Fibroblast of lung (primary cell): ENCODE measurements around the gene CDHR2. TPM values are rescaled to one million over a fixed set of nuclear protein-coding genes. Genes with fewer than 3 reads are reported as not detected.

ENCODE experiments used
- DNase-seq, 2 donors: peaks; one replicate each; pipeline versions ENCODE4 v3.0.0 to v3.0.0-alpha.2; 2010; ENCODE audit warnings: low read depth in 2 of 2
- H2AFZ ChIP-seq: 2 replicates; pipeline ENCODE4 v1.5.1; 2012; ENCODE audit warnings: low read length, control low read depth, inconsistent platforms
- H3K27ac ChIP-seq: 2 replicates; pipeline ENCODE4 v1.5.1; 2011; ENCODE audit warnings: low read length, control low read depth; ENCODE audit not compliant: insufficient read depth
- H3K27me3 ChIP-seq: 2 replicates; pipeline ENCODE4 v1.5.1; 2011; ENCODE audit warnings: mild to moderate bottlenecking, low read length; ENCODE audit not compliant: control insufficient read depth, insufficient read depth
- H3K36me3 ChIP-seq: 2 replicates; pipeline ENCODE4 v1.5.1; 2011; ENCODE audit warnings: low read length; ENCODE audit not compliant: control insufficient read depth, insufficient read depth
- H3K4me1 ChIP-seq: 2 replicates; pipeline ENCODE4 v1.5.1; 2011; ENCODE audit warnings: low read length; ENCODE audit not compliant: control insufficient read depth, insufficient read depth; ENCODE audit errors: extremely low read depth
- H3K4me2 ChIP-seq: 2 replicates; pipeline ENCODE4 v1.5.1; 2011; ENCODE audit warnings: low read length, control low read depth; ENCODE audit not compliant: insufficient read depth; ENCODE audit errors: extremely low read depth
- H3K4me3 ChIP-seq, 4 experiments: fragments of 200-600 bp in 1 of 4; sonication (generic) in 1 of 4; replicated peaks in 1 of 4; 2 replicates each; pipeline ENCODE4 v1.5.1; 2011 to 2016; ENCODE audit warnings: low read length in 4 of 4, low read depth in 3 of 4, mild to moderate bottlenecking in 3 of 4, control low read depth in 2 of 4, inconsistent platforms in 1 of 4, mixed read lengths in 1 of 4; ENCODE audit not compliant: insufficient read depth in 1 of 4; ENCODE audit errors: control extremely low read depth in 1 of 4
- H3K79me2 ChIP-seq: 2 replicates; pipeline ENCODE4 v1.5.1; 2012; ENCODE audit warnings: mild to moderate bottlenecking, low read length, inconsistent platforms; ENCODE audit not compliant: control insufficient read depth, insufficient read depth
- H3K9ac ChIP-seq: 2 replicates; pipeline ENCODE4 v1.5.1; 2011; ENCODE audit warnings: mild to moderate bottlenecking, low read length, control low read depth; ENCODE audit not compliant: insufficient read depth
- H3K9me3 ChIP-seq: 2 replicates; pipeline ENCODE4 v1.5.1; 2012; ENCODE audit warnings: low read depth, low read length; ENCODE audit not compliant: control insufficient read depth, insufficient read depth
- H4K20me1 ChIP-seq: 2 replicates; pipeline ENCODE4 v1.5.1; 2011; ENCODE audit warnings: low read length; ENCODE audit not compliant: control insufficient read depth, insufficient read depth; ENCODE audit errors: extremely low read depth
- CTCF ChIP-seq, 2 donors: IDR thresholded peaks in 1 of 2; conservative IDR thresholded peaks in 1 of 2; 1 replicate in 1 of 2; 2 replicates in 1 of 2; pipeline ENCODE4 v1.5.1; 2011 to 2012; ENCODE audit warnings: low read length in 2 of 2, control low read depth in 1 of 2, inconsistent platforms in 1 of 2, low read depth in 1 of 2, mild to moderate bottlenecking in 1 of 2
- EZH2 ChIP-seq: IDR thresholded peaks from 2 replicates; pipeline ENCODE4 v1.5.1; 2012; ENCODE audit warnings: low read length, control low read depth, mild to moderate bottlenecking; ENCODE audit errors: missing control alignments
- polyA plus RNA-seq, 2 donors: library from polyadenylated mRNA; depleted of rRNA in 1 of 2; stranded (reverse) in 1 of 2; unstranded in 1 of 2; fragments of >200 nt; gene quantifications; 2 replicates each; pipeline ENCODE4 v1.2.1, GENCODE V29; 2011 to 2012; ENCODE audit warnings: missing spikeins in 1 of 2
- total RNA-seq: library from RNA; depleted of rRNA; stranded (reverse); fragments of >200 nt; gene quantifications from 2 replicates; pipeline ENCODE4 v1.2.1, GENCODE V29; 2014

CDHR2 gene
- total and polyA plus RNA-seq, 2 donors (not counting 1 experiment from before 2014, with no cell fraction given) = under 0.01 TPM; not detected in 1

- Histone ChIP-seq H4K20me1 (no peaks in the 10 kb centered on the region), H3K4me2 (no peak overlapping the region), H3K27me3 (no peaks in the 10 kb centered on the region), H3K36me3 (no peaks in the 10 kb centered on the region), H2AFZ (no peak overlapping the region), H3K9me3 (no peaks in the 10 kb centered on the region), H3K9ac (no peak overlapping the region), H3K79me2 (peaks cover under 1% of the 10 kb centered on the region), H3K4me3 (no peak overlapping the region), H3K4me1 (peaks cover 4% of the 10 kb centered on the region), H3K27ac (no peak overlapping the region)
- no peak for TF ChIP-seq CTCF (conservative IDR thresholded peaks at IDR 0.05 in 1 of 2, IDR thresholded peaks at IDR 0.05 in 1 of 2; ENCODE audit: low read depth in 1 of 2, low read length in 2 of 2)
- no peak for DNase-seq
These were observed 93.7 kb downstream of the CDHR2 start for GRCh38 chr5:176642675-176643490.

- Histone ChIP-seq H3K79me2 (peaks cover 7% of the 10 kb centered on the region), H3K27me3 (no peaks in the 10 kb centered on the region), H3K4me1 (peaks cover 11% of the 10 kb centered on the region), H3K36me3 (no peaks in the 10 kb centered on the region), H3K9me3 (no peaks in the 10 kb centered on the region), H3K9ac (no peak overlapping the region), H3K27ac (no peak overlapping the region), H2AFZ (no peak overlapping the region), H3K4me3 (no peak overlapping the region), H3K4me2 (no peak overlapping the region), H4K20me1 (no peaks in the 10 kb centered on the region)
- DNase-seq = no peak
- no peak for TF ChIP-seq EZH2
- TF ChIP-seq CTCF (conservative IDR thresholded peaks at IDR 0.05 in 1 of 2, IDR thresholded peaks at IDR 0.05 in 1 of 2; ENCODE audit: low read depth in 1 of 2, low read length in 2 of 2) = no peak
These were observed 94.5 kb downstream of the CDHR2 start for GRCh38 chr5:176643491-176644219.

DNA sequence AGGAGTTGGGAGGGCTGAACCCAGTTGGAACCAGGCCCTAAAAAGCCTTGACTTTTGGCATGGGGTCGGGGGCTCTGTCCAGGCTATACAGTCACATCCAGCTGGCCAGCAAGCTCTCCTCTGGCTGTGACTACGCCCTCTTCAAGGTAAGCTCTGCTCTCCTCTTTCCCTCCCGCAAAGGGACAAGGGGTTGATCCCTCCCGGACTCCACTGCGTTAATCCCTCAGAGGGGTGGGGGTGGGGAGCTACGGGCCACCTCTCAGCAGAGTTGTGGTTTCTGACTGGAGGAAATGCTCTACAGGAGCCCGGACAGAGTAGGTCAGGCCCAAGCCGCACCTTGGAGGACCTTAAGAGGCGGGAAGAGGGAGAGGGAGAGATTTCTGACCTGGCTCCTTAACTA, 95.2 kb downstream of the CDHR2 start:
- Histone ChIP-seq H3K4me1 (peaks cover 11% of the 10 kb centered on the region), H3K9ac (no peak overlapping the region), H3K27ac (no peak overlapping the region), H3K36me3 (no peaks in the 10 kb centered on the region), H4K20me1 (no peaks in the 10 kb centered on the region), H3K4me3 (no peak overlapping the region), H3K79me2 (peaks cover 9% of the 10 kb centered on the region), H3K27me3 (no peaks in the 10 kb centered on the region), H3K4me2 (no peak overlapping the region), H3K9me3 (no peaks in the 10 kb centered on the region), H2AFZ (no peak overlapping the region)
- no peak for DNase-seq
- no peak for TF ChIP-seq CTCF (conservative IDR thresholded peaks at IDR 0.05 in 1 of 2, IDR thresholded peaks at IDR 0.05 in 1 of 2; ENCODE audit: low read depth in 1 of 2, low read length in 2 of 2)
- no peak for TF ChIP-seq EZH2
